GM19240 (cell line): ENCODE results near the gene C1QTNF8.

Experiments used
- DNase-seq: peaks from one replicate; pipeline ENCODE4 v3.0.0; 2011; ENCODE audit warnings: low spot score; ENCODE audit not compliant: insufficient read length

The C1QTNF8 gene

DNA sequence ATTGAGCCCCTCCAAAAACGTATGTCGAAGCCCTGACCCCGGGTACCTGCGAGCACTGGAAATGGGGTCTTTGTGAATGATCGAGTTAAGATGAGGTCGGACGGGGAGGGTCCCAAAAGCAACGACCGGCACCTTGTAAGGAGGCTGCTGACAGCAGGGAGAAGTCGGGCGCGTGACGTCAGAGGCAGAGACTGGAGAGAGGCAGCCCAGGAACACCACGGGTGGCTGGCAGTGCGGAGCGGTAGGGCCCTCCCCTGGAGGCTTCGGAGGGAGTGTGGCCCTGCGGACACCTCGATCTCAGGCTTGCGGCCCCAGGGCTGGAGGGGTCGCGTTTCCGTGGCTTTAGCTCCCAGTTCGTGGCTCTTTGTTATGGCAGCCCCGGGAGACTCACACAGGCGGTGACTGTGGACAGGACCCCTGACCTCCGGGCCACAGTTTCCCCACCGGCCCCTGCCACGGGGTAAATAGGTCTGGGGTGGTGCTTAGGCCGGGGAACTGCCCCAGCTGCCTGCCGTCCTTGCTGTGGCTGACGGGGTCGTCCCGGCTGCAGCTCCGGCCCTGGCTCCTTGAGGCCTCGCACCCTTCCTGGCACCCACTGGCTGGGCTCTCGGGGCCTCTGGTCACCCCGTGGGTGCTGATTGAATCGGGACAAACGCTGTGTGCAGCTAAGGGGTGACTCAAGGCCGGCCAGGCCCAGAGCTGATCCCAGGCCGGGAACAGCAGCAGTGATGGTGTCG lies 34.1 kb downstream of the C1QTNF8 start:
- DNase-seq: no peak

- no peak for DNase-seq
Measured at GRCh38 chr16:1060416-1061340, 35.4 kb downstream of the C1QTNF8 start.

- no peak for DNase-seq
Measured at GRCh38 chr16:1059310-1059709, 36.7 kb downstream of the C1QTNF8 start.

GRCh38 chr16:1058216-1058615 lies 37.8 kb downstream of the C1QTNF8 start:
- no peak for DNase-seq

DNA sequence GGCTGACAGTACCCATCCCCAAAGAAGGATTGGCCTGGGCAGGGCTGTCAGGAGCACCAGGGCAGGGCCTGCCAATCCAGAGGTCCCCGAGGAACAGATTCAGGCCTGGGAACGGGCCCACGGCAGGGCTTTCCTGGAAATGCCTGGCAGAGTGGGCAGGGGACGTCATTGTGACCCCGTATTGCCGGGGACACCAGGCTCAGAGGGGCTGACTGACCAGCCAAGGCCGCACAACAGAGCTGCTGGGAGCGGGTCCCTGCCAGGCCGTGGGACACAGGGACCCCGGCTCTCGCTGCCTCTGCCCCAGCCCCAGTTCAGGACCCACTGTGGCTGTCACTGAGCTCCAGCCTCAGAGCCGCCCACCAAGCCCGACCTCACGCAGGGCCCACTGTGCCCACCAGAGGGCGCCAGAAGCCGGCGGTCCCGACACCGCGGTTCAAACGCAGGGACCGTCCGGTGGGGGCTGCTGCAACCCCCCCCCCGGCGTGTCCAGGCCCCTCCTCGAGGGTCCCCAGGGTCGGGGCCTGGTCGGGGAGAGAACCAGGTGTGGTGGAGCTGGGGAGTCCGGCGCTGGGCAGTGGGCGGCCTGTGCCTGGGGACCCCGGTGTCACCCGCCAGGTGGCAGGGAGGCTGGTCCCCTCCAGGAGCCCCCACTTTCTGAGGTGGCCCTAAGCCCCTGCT lies 38.7 kb downstream of the C1QTNF8 start:
- peak; percentile 36 for DNase-seq

DNA sequence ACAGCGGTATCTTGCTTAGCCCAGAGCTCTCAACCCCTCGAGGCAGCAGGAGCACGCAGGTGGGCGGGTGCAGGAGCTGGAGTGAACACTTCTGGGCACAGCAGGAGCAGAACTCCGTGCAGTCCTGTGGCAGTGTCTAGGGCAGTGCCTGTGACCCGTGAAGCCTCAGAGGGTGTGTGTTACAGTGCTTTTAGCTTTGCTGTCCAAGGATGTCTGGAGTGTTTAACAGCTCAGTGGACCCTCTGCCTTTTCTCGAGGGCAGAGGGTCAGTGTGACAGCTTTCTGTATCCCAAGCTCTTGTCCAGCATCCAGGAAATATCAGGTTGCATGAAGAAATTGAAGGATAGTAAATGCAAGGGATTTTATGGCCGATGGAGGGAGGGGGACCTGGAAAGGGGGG lies 39.8 kb downstream of the C1QTNF8 start:
- no peak for DNase-seq

GRCh38 chr16:1055557-1055924 lies 40.5 kb downstream of the C1QTNF8 start:
- DNase-seq: no peak

- peak; percentile 56 for DNase-seq
Measured at GRCh38 chr16:1054660-1055556, 41.1 kb downstream of the C1QTNF8 start.

GRCh38 chr16:1053700-1054368 lies 42.2 kb downstream of the C1QTNF8 start:
- DNase-seq: no peak

GRCh38 chr16:1053121-1053521 lies 42.9 kb downstream of the C1QTNF8 start:
- DNase-seq: no peak

DNA sequence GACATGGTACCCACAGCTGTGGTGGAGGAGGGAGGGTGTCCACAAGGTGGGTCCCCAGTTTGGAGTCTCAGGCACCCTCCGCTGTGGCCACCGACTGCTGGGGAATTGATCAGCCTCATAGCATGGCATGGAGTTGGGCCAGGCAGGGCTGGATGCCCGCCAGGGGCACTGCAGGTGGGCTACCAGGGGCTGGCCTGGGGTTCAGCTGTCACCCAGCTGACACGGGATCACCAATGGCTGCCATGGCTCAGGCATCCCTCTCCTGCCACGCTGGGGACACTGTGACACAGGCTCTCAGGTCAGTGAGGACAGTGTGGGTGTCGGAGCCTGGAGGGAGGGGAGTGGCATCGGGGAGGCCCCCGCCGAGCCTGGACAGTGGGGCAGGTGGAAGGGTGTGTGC lies 43.3 kb downstream of the C1QTNF8 start:
- DNase-seq: no peak

DNA sequence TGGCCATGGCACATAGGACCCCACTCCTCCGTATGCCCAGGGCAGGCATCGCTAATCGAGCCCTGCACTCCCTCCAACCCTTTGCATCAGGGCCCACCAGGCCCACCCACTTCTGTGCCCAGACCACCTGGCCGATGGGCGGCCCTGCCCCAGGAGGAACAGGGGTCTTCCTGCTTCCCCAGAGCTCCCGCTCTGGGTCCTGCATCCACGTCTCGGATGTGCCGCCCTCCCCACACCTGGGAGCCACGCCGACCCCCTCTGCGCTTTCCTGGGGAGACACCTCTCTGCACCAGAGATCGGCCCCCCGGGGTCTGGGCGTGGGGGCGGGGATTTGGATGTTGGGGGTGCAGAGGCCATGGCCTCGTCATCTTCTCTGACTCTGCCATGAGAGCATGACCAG lies 44.6 kb downstream of the C1QTNF8 start:
- no peak for DNase-seq

DNA sequence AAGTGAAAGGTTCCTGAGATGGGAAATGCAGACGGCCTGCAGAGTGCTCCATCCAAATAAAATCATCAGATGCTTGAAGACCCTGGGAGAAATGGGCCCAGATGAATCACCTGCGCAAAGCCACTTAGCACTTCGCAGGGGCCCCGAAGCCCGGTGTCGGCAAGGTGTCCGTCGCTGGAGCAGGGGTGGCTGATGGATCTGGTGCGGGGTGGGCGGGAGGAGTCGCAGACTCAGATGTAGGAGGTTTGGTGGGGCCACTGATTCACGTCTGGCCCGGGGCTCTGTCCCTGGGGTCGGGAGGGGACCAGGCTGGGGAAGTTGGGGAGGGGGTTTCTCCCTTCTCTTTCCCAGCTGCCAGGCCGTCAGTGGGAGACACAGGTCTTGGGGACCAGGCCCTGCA lies 45.1 kb downstream of the C1QTNF8 start:
- DNase-seq: no peak

DNA sequence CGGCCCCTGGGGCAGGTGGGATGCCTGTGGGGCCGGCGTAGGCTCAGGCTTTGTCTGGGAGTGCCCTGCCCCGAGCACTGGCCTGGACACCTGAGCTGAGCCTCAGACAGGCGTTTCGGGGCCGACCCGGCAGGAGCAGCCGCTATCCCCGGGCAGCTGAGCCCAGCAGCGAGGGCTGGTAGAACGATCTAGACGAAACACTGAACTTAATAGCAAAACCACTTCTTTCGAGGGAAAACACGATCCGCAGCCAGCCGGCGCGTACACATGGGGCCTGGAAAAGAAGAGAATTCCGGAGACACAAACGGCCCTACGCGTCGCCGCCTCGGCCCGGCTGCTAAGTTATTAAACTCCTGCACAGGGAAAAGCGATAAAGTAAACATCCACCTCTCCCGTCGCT lies 45.5 kb downstream of the C1QTNF8 start:
- no peak for DNase-seq

- no peak for DNase-seq
Measured at GRCh38 chr16:1049976-1050247, 46.1 kb downstream of the C1QTNF8 start.

DNA sequence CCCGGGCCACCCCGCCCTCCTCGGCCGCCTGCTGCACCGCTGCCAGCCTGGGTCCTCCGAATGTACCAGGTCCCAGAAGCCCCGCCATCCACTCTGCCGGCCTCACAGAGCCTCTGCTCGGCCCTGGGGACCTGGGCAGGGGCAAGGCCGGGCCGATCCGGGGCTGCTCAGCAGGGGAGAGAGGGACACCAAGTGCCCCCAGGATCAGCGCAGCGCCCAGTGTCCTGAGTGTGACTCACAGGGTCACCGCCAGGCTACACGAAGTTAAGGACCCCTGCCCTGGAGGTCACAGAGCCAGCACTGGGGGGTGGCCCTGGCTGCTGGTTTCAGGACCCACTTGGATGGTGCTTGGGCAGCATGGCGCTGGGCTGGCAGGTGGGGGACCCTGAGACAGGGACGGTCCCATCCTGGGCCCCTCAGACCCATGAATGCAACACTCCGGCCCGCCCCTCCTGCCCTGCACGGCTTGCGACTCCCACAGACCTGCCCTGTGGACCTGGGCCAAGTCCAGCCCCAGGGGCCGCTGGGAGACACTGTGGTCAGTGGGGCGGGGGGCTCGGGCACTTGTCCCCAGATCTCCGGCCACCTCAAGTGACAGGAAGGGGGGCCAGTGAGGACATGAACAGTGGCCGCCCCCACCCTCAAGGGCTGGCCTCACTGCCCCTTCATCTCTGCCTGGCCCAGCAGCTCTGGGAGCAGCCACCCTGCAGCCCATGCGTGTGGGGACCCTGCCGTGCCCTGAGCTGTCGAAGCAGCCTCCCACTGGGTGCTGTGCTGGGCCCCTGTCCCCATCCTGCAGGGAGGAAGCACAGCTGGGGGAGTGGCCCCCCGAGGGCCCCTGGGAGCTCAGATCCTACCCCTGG lies 46.7 kb downstream of the C1QTNF8 start:
- DNase-seq: no peak

DNA sequence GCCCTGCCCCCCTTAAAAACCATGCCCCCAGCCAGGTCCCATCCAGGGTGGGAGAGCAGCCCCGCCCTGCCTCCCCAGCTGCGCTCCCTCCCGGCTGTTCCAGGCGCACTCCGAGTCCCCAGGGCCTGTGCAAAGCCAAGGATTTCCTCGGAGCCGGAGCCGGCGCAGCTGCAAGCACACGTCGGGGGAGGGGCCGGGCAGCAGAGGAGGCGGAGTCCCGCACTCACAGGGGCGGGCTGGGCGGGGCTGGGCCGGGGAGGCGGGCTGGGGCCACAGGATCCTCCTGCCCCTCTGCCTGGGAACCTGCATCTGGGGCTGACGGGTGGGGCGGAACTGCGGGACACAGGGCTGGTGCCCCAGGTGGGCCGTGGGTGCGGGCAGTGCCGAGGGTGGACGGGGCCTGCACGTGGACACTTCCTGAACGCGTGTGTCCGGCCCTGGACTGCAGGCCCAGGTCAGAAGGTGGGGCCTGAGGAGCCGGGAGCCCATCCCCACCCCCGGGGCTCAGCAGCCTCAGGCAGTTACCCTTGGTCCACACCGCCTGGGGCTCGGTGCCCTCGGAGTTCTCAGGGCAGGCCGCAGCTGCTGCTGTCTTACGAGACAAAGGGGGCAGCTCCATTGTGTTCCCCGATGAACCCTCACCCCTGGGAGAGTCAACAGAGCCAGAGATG lies 47.5 kb downstream of the C1QTNF8 start:
- DNase-seq: no peak

DNA sequence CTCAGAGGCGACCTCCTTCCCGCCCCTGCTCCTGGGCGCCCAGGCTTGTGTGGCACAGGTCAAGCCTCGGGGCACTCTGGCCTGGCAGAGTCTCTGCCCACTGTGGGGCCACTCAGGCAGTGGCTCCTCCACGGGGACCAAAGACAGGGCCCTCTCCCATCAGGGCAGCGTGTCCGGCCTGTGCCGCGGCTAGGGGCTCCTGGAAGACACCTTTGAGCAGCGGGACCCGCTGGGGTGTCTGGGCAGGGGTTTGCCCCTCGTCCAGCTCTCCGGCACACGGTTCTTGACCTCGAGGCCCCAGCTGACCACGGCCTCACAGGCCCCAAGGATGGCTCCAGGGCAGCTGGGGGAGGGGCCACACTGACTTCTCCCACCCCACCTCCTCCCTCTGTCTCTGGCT lies 48.2 kb downstream of the C1QTNF8 start:
- no peak for DNase-seq

DNA sequence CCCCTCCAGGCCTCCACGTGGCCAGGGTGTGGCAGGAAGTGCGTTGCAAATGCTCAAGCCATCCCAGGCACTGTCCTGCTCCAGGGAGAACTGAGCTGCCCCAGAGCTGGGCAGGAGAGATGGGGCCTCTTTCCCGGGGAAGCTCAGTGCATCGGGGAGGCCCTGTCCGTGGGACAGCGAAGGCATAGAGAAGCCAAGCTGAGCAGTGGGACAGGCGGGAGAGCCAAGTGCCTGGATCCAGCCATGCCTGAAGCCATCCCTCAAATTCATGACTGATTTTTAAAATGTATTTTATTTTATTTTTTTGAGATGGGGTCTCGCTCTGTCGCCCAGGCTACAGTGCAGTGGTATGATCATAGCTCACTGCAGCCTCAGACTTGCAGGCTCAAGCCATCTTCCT lies 48.9 kb downstream of the C1QTNF8 start:
- no peak for DNase-seq
